Neural cell (in vitro differentiated cells): ENCODE data around the gene LEF1. TPM values are rescaled to one million over a fixed set of nuclear protein-coding genes. Genes with fewer than 3 reads are reported as not detected.
A peak's percentile ranks its signal among the peaks of the same experiment; 100 is the strongest.

Source experiments
- H2AFZ ChIP-seq: fragments of 200-600, 300-800 bp; sonication (generic), shearing (Covaris generic); 2 replicates; pipeline ENCODE4 v1.6.0; 2014; ENCODE audit warnings: low read depth, mild to moderate bottlenecking, antibody characterized with exemption, low read length, moderate library complexity
- H3F3A ChIP-seq: fragments of 200-600 bp; shearing (Covaris generic); 2 replicates; pipeline ENCODE4 v1.6.1; 2016; ENCODE audit warnings: mild to moderate bottlenecking, moderate library complexity, mixed read lengths, antibody characterized with exemption, low read length; ENCODE audit not compliant: insufficient read depth, poor library complexity, severe bottlenecking
- H3K27ac ChIP-seq: fragments of 200-600, 300-800 bp; sonication (generic), shearing (Covaris generic); 2 replicates; pipeline ENCODE4 v1.5.1; 2014; ENCODE audit warnings: mild to moderate bottlenecking, low read length, moderate library complexity
- H3K27me3 ChIP-seq: fragments of 300-800, 200-600 bp; sonication (generic), shearing (Covaris generic); 2 replicates; pipeline ENCODE4 v1.6.0; 2014; ENCODE audit warnings: mild to moderate bottlenecking, low read depth, low read length, moderate library complexity; ENCODE audit not compliant: insufficient read depth
- H3K36me3 ChIP-seq: fragments of 300-800, 200-600 bp; sonication (generic), shearing (Covaris generic); 2 replicates; pipeline ENCODE4 v1.5.1; 2014; ENCODE audit warnings: mild to moderate bottlenecking, antibody characterized with exemption, low read length, moderate library complexity; ENCODE audit not compliant: insufficient read depth
- H3K4me2 ChIP-seq: fragments of 300-800, 200-600 bp; sonication (generic), shearing (Covaris generic); 2 replicates; pipeline ENCODE4 v1.6.0; 2014; ENCODE audit warnings: mild to moderate bottlenecking, low read length
- H3K4me3 ChIP-seq: fragments of 300-800, 200-600 bp; sonication (generic), shearing (Covaris generic); 2 replicates; pipeline ENCODE4 v1.5.1; 2014; ENCODE audit warnings: mild to moderate bottlenecking, low read length, moderate library complexity
- H3K79me2 ChIP-seq: fragments of 200-600 bp; shearing (Covaris generic); replicated peaks from 2 replicates; pipeline ENCODE4 v1.6.0; 2014; ENCODE audit warnings: mild to moderate bottlenecking, low read length, moderate library complexity; ENCODE audit not compliant: insufficient read depth
- H3K9ac ChIP-seq: fragments of 300-800, 200-600 bp; sonication (generic), shearing (Covaris generic); 2 replicates; pipeline ENCODE4 v1.6.1; 2016; ENCODE audit warnings: mild to moderate bottlenecking, low read length, mixed read lengths
- H3K9me2 ChIP-seq: fragments of 200-600 bp; shearing (Covaris generic); 2 replicates; pipeline ENCODE4 v1.6.1; 2016; ENCODE audit warnings: mild to moderate bottlenecking, low read length, mixed read lengths; ENCODE audit not compliant: insufficient read depth
- H3K9me3 ChIP-seq: fragments of 200-600, 300-800 bp; sonication (generic), shearing (Covaris generic); 2 replicates; pipeline ENCODE4 v1.6.1; 2016; ENCODE audit warnings: mild to moderate bottlenecking, mixed run types, low read length, moderate library complexity, mixed read lengths
- H4K20me1 ChIP-seq: fragments of 200-600 bp; shearing (Covaris generic); 2 replicates; pipeline ENCODE4 v1.6.1; 2016; ENCODE audit warnings: mild to moderate bottlenecking, mixed run types; ENCODE audit not compliant: insufficient read depth
- EP300 ChIP-seq: fragments of 450-650 bp; conservative IDR thresholded peaks from 2 replicates; pipeline ENCODE4 v1.6.1; 2014; ENCODE audit warnings: antibody characterized with exemption, mild to moderate bottlenecking, moderate library complexity; ENCODE audit not compliant: poor library complexity, severe bottlenecking
- EZH2 ChIP-seq: fragments of 200-600, 300-800 bp; shearing (Covaris generic), sonication (generic); IDR thresholded peaks from 2 replicates; pipeline ENCODE4 v1.6.1; 2014; ENCODE audit warnings: antibody characterized with exemption, low read length, borderline replicate concordance, mild to moderate bottlenecking; ENCODE audit not compliant: insufficient read depth, poor library complexity, severe bottlenecking
- MXI1 ChIP-seq: fragments of 450-650 bp; conservative IDR thresholded peaks from 2 replicates; pipeline ENCODE4 v1.6.1; 2014; ENCODE audit warnings: antibody characterized with exemption, mild to moderate bottlenecking; ENCODE audit not compliant: poor library complexity, severe bottlenecking
- POLR2AphosphoS5 ChIP-seq: IDR thresholded peaks from 2 replicates; pipeline ENCODE4 v1.6.1; 2012
- RAD21 ChIP-seq: fragments of 450-650 bp; conservative IDR thresholded peaks from 2 replicates; pipeline ENCODE4 v1.6.1; 2014; ENCODE audit warnings: antibody characterized with exemption, mild to moderate bottlenecking, moderate library complexity
- SMC3 ChIP-seq: fragments of 450-650 bp; conservative IDR thresholded peaks from 2 replicates; pipeline ENCODE4 v1.6.1; 2014; ENCODE audit warnings: antibody characterized with exemption, mild to moderate bottlenecking, moderate library complexity; ENCODE audit not compliant: poor library complexity
- TAF1 ChIP-seq: IDR thresholded peaks from 2 replicates; pipeline ENCODE4 v1.6.1; 2012; ENCODE audit warnings: low read depth
- polyA plus RNA-seq: library from polyadenylated mRNA; depleted of rRNA; stranded (reverse); fragments of >200 nt; gene quantifications from 2 replicates; pipeline ENCODE4 v1.2.3, GENCODE V29; 2014
- TF ChIP-seq, protein P1 (sequence below): IDR thresholded peaks from 2 replicates; pipeline ENCODE4 v1.6.1; 2012; ENCODE audit warnings: borderline replicate concordance
- TF ChIP-seq, protein P2 (sequence below): fragments of 450-650 bp; IDR thresholded peaks from 2 replicates; pipeline ENCODE4 v1.5.1; 2014; ENCODE audit warnings: antibody characterized with exemption, mild to moderate bottlenecking, moderate library complexity; ENCODE audit not compliant: poor library complexity, severe bottlenecking

The LEF1 gene
- polyA plus RNA-seq, 1 donor from 2014 or later, result 0.78 TPM

DNA sequence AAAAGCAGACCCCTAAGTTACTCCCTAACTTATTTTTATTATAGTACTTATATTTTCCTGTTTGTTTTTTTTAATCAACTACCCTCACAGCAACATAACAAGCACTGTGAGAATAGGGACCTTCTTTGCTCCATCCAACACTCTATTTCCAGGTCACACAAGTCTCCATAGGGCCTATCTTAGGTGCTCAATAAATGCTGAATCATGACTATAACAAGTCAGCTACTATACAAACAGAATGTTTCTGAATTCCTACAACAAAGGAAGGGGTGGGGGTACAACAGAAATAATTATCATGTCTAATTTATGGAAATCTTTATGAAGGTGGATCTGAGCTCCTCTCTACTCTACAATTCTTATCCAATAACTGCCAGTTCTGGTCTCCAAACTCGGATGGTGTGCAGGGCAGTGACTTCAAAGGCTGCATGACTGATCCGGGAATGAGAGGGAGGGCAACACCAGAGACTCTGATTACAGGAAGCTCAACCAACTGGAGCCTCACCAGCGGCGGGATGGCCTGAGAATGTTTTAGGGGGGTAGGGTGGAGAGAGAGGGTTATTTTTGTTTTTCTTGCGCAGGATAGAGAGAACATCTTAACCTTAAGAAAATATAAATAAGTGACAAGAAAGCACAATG is 107.9 kb downstream of the LEF1 start:
- Histone ChIP-seq H3F3A (no peaks in the 10 kb centered on the region), H3K27ac (no peak overlapping the region), H3K9ac (no peak overlapping the region), H3K4me3 (no peak overlapping the region), H2AFZ (no peak overlapping the region), H3K79me2 (no peaks in the 10 kb centered on the region), H3K4me2 (no peak overlapping the region), H3K9me3 (no peaks in the 10 kb centered on the region), H4K20me1 (no peaks in the 10 kb centered on the region), H3K36me3 (no peaks in the 10 kb centered on the region), H3K9me2 (no peaks in the 10 kb centered on the region), H3K27me3 (no peaks in the 10 kb centered on the region)
- TF ChIP-seq EZH2, result no peak
- no peak for TF ChIP-seq SMC3
- TF ChIP-seq POLR2AphosphoS5, result no peak
- no peak for TF ChIP-seq MXI1
- TF ChIP-seq, protein P1, sequence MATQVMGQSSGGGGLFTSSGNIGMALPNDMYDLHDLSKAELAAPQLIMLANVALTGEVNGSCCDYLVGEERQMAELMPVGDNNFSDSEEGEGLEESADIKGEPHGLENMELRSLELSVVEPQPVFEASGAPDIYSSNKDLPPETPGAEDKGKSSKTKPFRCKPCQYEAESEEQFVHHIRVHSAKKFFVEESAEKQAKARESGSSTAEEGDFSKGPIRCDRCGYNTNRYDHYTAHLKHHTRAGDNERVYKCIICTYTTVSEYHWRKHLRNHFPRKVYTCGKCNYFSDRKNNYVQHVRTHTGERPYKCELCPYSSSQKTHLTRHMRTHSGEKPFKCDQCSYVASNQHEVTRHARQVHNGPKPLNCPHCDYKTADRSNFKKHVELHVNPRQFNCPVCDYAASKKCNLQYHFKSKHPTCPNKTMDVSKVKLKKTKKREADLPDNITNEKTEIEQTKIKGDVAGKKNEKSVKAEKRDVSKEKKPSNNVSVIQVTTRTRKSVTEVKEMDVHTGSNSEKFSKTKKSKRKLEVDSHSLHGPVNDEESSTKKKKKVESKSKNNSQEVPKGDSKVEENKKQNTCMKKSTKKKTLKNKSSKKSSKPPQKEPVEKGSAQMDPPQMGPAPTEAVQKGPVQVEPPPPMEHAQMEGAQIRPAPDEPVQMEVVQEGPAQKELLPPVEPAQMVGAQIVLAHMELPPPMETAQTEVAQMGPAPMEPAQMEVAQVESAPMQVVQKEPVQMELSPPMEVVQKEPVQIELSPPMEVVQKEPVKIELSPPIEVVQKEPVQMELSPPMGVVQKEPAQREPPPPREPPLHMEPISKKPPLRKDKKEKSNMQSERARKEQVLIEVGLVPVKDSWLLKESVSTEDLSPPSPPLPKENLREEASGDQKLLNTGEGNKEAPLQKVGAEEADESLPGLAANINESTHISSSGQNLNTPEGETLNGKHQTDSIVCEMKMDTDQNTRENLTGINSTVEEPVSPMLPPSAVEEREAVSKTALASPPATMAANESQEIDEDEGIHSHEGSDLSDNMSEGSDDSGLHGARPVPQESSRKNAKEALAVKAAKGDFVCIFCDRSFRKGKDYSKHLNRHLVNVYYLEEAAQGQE, result no peak
- TF ChIP-seq EP300, result no peak
- no peak for TF ChIP-seq RAD21
- TF ChIP-seq, protein P2, sequence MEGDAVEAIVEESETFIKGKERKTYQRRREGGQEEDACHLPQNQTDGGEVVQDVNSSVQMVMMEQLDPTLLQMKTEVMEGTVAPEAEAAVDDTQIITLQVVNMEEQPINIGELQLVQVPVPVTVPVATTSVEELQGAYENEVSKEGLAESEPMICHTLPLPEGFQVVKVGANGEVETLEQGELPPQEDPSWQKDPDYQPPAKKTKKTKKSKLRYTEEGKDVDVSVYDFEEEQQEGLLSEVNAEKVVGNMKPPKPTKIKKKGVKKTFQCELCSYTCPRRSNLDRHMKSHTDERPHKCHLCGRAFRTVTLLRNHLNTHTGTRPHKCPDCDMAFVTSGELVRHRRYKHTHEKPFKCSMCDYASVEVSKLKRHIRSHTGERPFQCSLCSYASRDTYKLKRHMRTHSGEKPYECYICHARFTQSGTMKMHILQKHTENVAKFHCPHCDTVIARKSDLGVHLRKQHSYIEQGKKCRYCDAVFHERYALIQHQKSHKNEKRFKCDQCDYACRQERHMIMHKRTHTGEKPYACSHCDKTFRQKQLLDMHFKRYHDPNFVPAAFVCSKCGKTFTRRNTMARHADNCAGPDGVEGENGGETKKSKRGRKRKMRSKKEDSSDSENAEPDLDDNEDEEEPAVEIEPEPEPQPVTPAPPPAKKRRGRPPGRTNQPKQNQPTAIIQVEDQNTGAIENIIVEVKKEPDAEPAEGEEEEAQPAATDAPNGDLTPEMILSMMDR, result no peak
- no peak for TF ChIP-seq TAF1

DNA sequence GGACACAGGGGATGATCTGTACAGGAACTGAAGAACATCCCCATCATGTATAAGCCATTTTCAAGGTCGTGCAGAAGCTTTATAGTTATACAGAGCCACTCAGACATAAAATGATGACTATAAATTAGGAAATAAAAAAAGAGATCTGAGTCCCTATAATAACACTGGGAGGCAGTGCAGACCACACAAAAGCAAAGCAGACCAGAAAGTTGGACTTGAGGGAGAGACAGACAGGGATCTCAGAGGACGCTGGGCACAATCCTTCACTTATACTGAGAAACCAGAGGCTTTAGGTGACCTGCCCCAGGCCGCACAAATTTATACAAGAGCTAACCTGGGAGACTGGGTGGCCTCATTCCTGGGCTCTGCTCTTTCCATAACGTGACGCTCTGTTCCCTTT is 108.6 kb downstream of the LEF1 start:
- H3K79me2 ChIP-seq, result no peaks in the 10 kb centered on the region
- TF ChIP-seq TAF1 (no peak), EP300 (no peak), POLR2AphosphoS5 (no peak), RAD21 (peak; percentile 79), MXI1 (no peak), SMC3 (peak; percentile 82), EZH2 (no peak)
- TF ChIP-seq, protein P1, result no peak
- TF ChIP-seq, protein P2, result peak; percentile 70
- H3K27me3 ChIP-seq, result no peaks in the 10 kb centered on the region
- H3K9me2 ChIP-seq, result no peaks in the 10 kb centered on the region
- H3K9ac ChIP-seq, result no peak overlapping the region
- H3K27ac ChIP-seq, result no peak overlapping the region
- H3K9me3 ChIP-seq, result no peaks in the 10 kb centered on the region
- no peaks in the 10 kb centered on the region for H3K36me3 ChIP-seq
- no peak overlapping the region for H2AFZ ChIP-seq
- no peak overlapping the region for H3K4me3 ChIP-seq
- H4K20me1 ChIP-seq, result no peaks in the 10 kb centered on the region
- no peaks in the 10 kb centered on the region for H3F3A ChIP-seq
- no peak overlapping the region for H3K4me2 ChIP-seq
